NCI-H1048 (cell line): ENCODE results near the gene NEDD9.

Source experiments
- DNase-seq: peaks from one replicate; lab custom pipeline; 2025; lab: John Stamatoyannopoulos, UW

NEDD9 gene

GRCh38 chr6:11217360-11218101, 14.9 kb downstream of the NEDD9 start:
- DNase-seq: no peak

DNA sequence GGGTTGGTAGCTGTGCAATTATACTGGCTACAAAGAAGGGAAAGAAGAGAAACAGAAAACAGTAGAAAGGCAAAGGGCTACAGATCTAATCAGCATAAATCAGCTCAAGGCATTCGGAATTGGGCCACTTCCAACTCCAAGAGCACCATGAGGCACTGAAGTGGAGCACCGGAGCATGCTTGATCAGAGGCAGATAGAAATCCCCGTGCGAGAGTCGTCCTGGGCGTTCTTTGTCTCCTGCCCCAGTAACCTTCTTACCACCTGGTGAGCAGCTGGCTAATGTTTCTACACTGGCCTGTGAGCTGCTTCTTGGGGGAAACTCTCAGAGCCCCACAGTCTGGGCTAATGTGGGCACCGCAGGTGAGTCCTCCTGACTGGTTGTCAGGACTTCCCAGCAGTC, 16.7 kb downstream of the NEDD9 start:
- DNase-seq: no peak

- no peak for DNase-seq
Observed at GRCh38 chr6:11214901-11215300, 17.6 kb downstream of the NEDD9 start.

DNA sequence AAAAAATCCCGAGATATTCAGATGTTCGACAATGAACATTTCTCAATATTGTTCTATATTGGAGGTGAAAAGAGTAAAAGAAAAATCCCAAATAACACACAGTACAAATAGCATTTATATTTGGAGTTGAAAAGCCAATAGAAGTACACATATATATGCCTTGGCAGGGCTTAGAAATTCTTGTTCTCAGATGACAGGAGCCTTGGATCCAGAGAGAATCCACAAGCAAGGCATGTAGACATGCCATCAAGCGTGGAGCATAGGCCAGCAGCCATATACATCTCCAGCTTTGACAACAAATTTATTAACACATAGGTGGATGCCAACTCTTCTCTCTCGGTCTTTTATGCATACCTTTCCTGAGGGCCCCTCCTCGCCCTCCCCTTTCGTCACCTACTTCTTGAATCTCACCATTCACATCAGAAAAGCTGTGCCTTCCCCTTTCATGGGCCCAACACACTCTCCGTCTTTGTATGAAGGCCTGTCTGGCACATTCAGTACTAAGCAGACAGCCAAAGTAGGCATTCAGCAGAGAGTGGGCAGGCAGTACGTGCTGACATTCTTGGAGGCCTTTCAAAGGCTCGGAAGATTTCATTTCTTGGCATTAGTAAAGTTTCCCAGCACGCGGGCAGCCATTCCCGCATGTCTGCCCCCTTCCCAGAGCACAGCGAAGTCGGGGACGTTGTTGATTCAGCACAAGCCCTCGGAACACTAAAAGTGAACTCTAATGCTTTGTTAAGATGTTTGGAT, 18.2 kb downstream of the NEDD9 start:
- no peak for DNase-seq

DNA sequence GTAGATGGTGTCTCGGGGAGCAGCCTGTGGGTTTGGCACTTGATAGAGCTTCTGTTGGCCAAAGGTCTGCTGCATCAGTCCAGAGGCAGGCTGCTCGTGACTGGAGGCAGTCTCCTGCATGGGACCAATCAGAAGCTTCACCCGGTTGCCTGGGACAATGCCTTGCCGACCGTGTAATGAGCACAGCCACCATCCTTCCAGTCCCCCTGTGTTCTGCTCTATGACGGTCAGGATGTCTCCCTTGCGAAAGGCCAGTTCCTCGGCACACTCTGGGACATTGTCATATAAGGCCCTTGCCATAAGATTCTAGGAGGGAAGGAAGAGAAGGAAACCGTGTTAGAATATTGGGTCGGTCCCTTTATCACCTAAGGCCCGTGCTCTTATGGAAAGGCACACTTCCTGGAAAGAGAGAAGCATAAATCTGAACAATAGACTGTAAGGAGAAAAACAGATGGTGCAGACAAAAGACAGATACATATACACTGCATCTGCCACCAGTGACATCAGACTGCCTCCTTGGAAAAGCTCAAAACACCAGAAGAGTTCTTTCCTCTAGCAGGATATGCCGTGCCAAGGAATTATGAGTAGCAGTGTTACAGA, 18.9 kb downstream of the NEDD9 start:
- DNase-seq: no peak

DNA sequence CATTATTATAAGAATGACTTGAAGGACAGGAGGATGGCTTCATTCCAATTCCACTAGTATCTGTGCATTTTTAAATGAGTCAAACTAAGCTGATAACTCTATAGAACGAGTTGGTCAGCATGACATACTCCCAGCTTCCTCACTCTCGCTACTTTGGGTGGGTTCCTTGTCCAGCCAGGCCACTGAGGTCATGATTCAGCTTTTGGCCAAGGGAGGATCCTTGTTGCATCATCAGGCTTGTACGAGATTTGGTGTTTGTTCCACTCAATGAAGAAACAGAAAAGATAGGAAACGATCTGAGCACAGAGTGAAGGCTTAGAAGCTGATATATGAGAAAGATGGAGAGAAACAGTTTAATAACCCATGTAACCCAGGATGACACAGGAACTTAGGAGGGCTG, 19.8 kb downstream of the NEDD9 start:
- no peak for DNase-seq

GRCh38 chr6:11211254-11211653, 21.2 kb downstream of the NEDD9 start:
- no peak for DNase-seq

DNA sequence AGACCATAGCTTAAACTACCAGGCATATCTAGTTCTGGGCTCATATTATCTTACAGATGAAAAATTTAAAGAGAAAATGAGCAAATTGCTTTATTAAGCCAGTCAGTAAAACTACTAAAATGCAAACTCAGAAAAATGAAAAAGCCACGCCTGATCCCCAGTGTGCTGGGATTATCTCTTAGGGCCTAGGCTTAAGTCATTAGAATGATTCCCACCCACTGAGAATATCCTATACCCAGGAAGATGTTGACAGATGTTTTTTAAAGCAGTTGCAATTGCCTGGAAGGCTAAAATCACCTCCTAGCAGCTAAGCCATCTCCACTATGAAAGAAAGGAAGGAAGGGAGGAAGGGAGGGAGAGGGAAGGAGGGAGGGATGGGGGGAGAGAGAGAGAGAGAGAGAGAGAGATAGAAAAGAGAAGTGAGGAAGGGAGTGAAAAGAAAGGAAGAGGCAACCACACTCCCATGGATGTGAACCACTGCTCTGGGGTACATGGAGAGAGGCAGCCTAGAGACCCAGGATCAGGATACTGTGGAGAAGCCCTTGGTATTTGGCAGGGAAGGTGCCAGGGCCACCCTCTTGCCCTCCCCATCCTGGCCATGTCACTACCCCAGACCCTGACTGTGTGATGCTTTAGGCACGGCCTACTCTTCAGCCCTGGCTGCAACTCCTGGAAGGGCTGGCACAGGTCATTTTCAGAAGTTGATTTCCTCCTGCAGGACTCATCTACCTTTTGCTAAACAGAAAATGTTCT, 21.9 kb downstream of the NEDD9 start:
- DNase-seq: no peak

- no peak for DNase-seq
Observed at GRCh38 chr6:11209906-11210305, 22.6 kb downstream of the NEDD9 start.

- no peak for DNase-seq
Observed at GRCh38 chr6:11209369-11209768, 23.1 kb downstream of the NEDD9 start.

- no peak for DNase-seq
Observed at GRCh38 chr6:11208854-11209253, 23.6 kb downstream of the NEDD9 start.

DNA sequence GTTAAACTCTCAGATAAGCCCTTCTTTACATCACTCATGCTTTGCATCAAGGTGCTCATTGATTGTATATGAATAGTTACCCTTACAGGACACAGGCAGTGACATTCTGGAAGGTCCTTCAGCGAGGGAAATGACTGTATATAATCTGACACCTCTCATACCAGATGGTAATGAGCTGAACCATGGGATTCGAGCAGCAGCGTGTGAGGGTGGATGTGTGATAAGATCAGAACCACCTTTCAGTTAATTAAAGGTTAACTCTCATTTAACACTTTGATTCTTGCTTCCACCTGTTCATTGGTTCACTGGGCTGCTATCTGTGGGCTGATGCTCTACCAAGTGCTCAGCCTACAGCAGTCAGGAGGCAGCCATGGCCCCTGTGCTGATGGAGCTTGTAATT, 24.2 kb downstream of the NEDD9 start:
- DNase-seq: no peak

- no peak for DNase-seq
Observed at GRCh38 chr6:11207199-11207968, 25.1 kb downstream of the NEDD9 start.

- no peak for DNase-seq
Observed at GRCh38 chr6:11206576-11206975, 25.9 kb downstream of the NEDD9 start.

- no peak for DNase-seq
Observed at GRCh38 chr6:11204794-11205366, 27.6 kb downstream of the NEDD9 start.

DNA sequence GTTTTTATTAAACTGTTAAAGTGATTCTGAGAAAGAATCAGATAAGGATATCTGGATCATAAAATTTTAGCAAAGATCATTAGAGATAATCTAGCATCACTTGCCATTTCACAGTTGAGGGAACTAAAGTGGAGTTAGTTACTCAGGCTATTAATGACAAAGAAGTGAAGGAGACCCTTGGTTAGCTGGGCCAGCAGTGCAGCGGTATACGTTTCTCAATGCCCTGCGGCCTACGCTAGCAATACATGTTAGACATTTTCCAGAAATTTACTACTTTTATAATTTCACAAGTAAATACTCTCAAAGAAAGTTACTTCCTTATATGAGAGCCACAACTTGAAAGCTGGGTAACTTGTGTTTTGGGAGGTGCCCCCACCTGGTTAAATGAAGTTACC, 28.5 kb downstream of the NEDD9 start:
- no peak for DNase-seq

- DNase-seq: no peak
Observed at GRCh38 chr6:11203306-11204004, 29.0 kb downstream of the NEDD9 start.

GRCh38 chr6:11202513-11203305, 29.8 kb downstream of the NEDD9 start:
- no peak for DNase-seq

- DNase-seq: no peak
Observed at GRCh38 chr6:11201772-11202512, 30.5 kb downstream of the NEDD9 start.
